Measurements from ENCODE around the gene NUDT7. TPM values are rescaled to one million over a fixed set of nuclear protein-coding genes. Genes with fewer than 3 reads are reported as not detected.

NUDT7 gene
- total RNA-seq, 1 experiment from 2014 or later, result 5.2 TPM

- Histone ChIP-seq H4K20me1 (ENCODE audit: insufficient read depth) (no peaks in the 10 kb centered on the region), H3K4me2 (ENCODE audit: low read length) (no peak overlapping the region), H3K79me2 (ENCODE audit: insufficient read depth, low read length) (no peaks in the 10 kb centered on the region), H3K4me3 (replicated peaks in 1 of 2; ENCODE audit: low read depth in 1 of 2, low read length in 2 of 2) (no peak overlapping the region), H3K27ac (ENCODE audit: low read depth, low read length) (no peak overlapping the region), H3K27me3 (ENCODE audit: insufficient read depth, low read length) (peaks cover 33% of the 10 kb centered on the region), H3K9me3 (ENCODE audit: control insufficient read depth in 1 of 2, insufficient read depth in 1 of 2, low read depth in 1 of 2, low read length in 2 of 2) (no peaks in the 10 kb centered on the region), H3K4me1 (ENCODE audit: control insufficient read depth in 1 of 2, insufficient read depth in 2 of 2, low read length in 2 of 2) (no peaks in the 10 kb centered on the region), H3K9me2 (ENCODE audit: insufficient read depth) (no peaks in the 10 kb centered on the region), H3K9ac (ENCODE audit: low read length) (no peak overlapping the region), H3K36me3 (ENCODE audit: control insufficient read depth in 1 of 2, insufficient read depth in 2 of 2, low read length in 2 of 2) (no peaks in the 10 kb centered on the region), H2AFZ (ENCODE audit: low read depth, low read length, poor library complexity, severe bottlenecking) (no peak overlapping the region)
- no peak for TF ChIP-seq REST (IDR thresholded peaks at IDR 0.05; ENCODE audit: low read depth)
- no peak for TF ChIP-seq EZH2phosphoT487 (IDR thresholded peaks at IDR 0.05; ENCODE audit: borderline replicate concordance)
- no peak for TF ChIP-seq SIN3A (IDR thresholded peaks at IDR 0.05; ENCODE audit: low read depth)
- TF ChIP-seq EZH2 (IDR thresholded peaks at IDR 0.05), result no peak
- no peak for TF ChIP-seq EGR1 (IDR thresholded peaks at IDR 0.05; ENCODE audit: low read depth)
- TF ChIP-seq POLR2AphosphoS5 (IDR thresholded peaks at IDR 0.05; ENCODE audit: low read depth, low read length), result no peak
- no peak for TF ChIP-seq SP1 (IDR thresholded peaks at IDR 0.05; ENCODE audit: low read depth)
- TF ChIP-seq ZFX (IDR thresholded peaks at IDR 0.05), result no peak
- TF ChIP-seq CBX3 (IDR thresholded peaks at IDR 0.05; ENCODE audit: low read depth), result no peak
- TF ChIP-seq SRF (IDR thresholded peaks at IDR 0.05; ENCODE audit: low read depth), result no peak
- ATAC-seq (no peak), DNase-seq (ENCODE audit: low read depth, low spot score) (no peak)
- POLR2A ChIA-PET, result no interaction called here
- RAD21 ChIA-PET (ENCODE audit: low non-redundant PET in 1 of 2, low total read pairs in 2 of 2, uncharacterized antibody in 2 of 2, unreplicated experiment in 2 of 2), result no interaction called here
- intact Hi-C loops (cut with micrococcal nuclease), result no loop called here
- BruUV-seq (replicated peaks), result no TSS peak
- CTCF ChIA-PET, result interaction anchor here (0.9 kb wide), 1 partner anchor 395 kb away, joined by 3 read pairs; no protein-coding TSS in a partner anchor
Observed at GRCh38 chr16:77705351-77705750, 17.0 kb upstream of the NUDT7 start.
